Measurements from ENCODE around the gene CUEDC2. TPM values are rescaled to one million over a fixed set of nuclear protein-coding genes. Genes with fewer than 3 reads are reported as not detected.

Gene CUEDC2
- total RNA-seq, 1 donor: 51.0 TPM

DNA sequence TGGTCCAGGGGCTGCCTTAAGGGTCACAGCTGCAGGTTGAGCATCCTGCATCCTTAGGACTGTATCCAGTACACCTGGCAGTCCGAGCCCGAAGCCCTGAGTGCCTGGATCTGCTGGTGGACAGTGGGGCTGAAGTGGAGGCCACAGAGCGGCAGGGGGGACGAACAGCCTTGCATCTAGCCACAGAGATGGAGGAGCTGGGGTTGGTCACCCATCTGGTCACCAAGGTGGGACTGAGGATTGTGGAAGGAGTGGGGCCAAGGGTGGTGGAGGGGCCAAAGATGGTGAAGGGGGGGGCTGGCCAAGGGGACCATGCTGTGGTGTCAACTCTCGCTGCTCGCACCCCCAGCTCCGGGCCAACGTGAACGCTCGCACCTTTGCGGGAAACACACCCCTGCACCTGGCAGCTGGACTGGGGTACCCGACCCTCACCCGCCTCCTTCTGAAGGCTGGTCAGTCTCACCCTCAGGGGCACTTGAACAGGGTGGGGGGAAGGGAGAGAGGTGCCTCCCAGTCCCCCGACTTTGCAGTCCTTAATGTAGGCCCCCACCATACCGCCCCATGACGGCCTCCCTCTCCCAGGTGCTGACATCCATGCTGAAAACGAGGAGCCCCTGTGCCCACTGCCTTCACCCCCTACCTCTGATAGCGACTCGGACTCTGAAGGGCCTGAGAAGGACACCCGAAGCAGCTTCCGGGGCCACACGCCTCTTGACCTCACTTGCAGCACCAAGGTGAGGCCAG is 31.6 kb downstream of the CUEDC2 start:
- DNase-seq (ENCODE audit: low read depth): no peak
- TF ChIP-seq, protein P1, sequence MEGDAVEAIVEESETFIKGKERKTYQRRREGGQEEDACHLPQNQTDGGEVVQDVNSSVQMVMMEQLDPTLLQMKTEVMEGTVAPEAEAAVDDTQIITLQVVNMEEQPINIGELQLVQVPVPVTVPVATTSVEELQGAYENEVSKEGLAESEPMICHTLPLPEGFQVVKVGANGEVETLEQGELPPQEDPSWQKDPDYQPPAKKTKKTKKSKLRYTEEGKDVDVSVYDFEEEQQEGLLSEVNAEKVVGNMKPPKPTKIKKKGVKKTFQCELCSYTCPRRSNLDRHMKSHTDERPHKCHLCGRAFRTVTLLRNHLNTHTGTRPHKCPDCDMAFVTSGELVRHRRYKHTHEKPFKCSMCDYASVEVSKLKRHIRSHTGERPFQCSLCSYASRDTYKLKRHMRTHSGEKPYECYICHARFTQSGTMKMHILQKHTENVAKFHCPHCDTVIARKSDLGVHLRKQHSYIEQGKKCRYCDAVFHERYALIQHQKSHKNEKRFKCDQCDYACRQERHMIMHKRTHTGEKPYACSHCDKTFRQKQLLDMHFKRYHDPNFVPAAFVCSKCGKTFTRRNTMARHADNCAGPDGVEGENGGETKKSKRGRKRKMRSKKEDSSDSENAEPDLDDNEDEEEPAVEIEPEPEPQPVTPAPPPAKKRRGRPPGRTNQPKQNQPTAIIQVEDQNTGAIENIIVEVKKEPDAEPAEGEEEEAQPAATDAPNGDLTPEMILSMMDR (IDR thresholded peaks at IDR 0.05; ENCODE audit: insufficient read depth, low read depth, low read length): no peak
- no peak overlapping the region for H3K4me3 ChIP-seq (ENCODE audit: low read depth, low read length)

GRCh38 chr10:102400076-102400475 is 32.3 kb downstream of the CUEDC2 start:
- no peak overlapping the region for H3K4me3 ChIP-seq (ENCODE audit: low read depth, low read length)
- no peak for DNase-seq (ENCODE audit: low read depth)
- TF ChIP-seq, protein P1 (IDR thresholded peaks at IDR 0.05; ENCODE audit: insufficient read depth, low read depth, low read length): no peak

GRCh38 chr10:102399217-102400021 is 33.0 kb downstream of the CUEDC2 start:
- DNase-seq (ENCODE audit: low read depth): peak; percentile 85
- peak overlapping the region; percentile 59 for H3K4me3 ChIP-seq (ENCODE audit: low read depth, low read length)
- TF ChIP-seq, protein P1 (IDR thresholded peaks at IDR 0.05; ENCODE audit: insufficient read depth, low read depth, low read length): peak; percentile 84

DNA sequence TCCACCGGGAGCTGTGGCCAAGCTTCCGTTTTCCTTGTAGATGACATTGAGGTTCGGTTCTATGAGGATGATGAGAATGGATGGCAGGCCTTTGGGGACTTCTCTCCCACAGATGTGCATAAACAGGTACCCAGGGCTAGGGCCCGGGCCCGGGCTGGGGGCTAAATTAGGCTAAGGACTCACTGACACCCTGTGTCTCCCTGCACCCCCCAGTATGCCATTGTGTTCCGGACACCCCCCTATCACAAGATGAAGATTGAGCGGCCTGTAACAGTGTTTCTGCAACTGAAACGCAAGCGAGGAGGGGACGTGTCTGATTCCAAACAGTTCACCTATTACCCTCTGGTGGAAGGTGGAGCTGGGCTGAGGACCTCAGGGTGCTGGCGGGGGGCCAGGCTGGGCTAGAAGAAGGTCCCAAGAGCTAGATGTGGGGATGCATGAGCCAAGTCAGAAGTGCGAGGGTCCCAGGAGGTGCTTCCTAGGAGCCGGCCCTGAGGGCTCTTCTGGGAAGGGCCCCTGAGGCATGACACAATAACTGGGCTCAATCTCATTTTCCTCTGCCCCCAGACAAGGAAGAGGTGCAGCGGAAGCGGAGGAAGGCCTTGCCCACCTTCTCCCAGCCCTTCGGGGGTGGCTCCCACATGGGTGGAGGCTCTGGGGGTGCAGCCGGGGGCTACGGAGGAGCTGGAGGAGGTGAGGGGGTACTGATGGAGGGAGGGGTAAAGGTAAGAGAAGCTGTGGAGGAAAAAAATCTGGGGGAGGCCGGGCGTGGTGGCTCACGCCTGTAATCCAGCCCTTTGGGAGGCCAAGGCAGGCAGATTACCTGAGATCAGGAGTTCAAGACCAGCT is 34.0 kb downstream of the CUEDC2 start:
- TF ChIP-seq, protein P1 (IDR thresholded peaks at IDR 0.05; ENCODE audit: insufficient read depth, low read depth, low read length): no peak
- no peak for DNase-seq (ENCODE audit: low read depth)
- H3K4me3 ChIP-seq (ENCODE audit: low read depth, low read length): no peak overlapping the region

GRCh38 chr10:102397222-102398171 is 34.9 kb downstream of the CUEDC2 start:
- TF ChIP-seq, protein P1 (IDR thresholded peaks at IDR 0.05; ENCODE audit: insufficient read depth, low read depth, low read length): no peak
- no peak for DNase-seq (ENCODE audit: low read depth)
- no peak overlapping the region for H3K4me3 ChIP-seq (ENCODE audit: low read depth, low read length)
